ENCODE measurements around the gene HS3ST3A1. TPM values are rescaled to one million over a fixed set of nuclear protein-coding genes. Genes with fewer than 3 reads are reported as not detected.

The HS3ST3A1 gene
- total and polyA plus RNA-seq, 4 donors = 0.18 to 8.0 (median 5.6) TPM

DNA sequence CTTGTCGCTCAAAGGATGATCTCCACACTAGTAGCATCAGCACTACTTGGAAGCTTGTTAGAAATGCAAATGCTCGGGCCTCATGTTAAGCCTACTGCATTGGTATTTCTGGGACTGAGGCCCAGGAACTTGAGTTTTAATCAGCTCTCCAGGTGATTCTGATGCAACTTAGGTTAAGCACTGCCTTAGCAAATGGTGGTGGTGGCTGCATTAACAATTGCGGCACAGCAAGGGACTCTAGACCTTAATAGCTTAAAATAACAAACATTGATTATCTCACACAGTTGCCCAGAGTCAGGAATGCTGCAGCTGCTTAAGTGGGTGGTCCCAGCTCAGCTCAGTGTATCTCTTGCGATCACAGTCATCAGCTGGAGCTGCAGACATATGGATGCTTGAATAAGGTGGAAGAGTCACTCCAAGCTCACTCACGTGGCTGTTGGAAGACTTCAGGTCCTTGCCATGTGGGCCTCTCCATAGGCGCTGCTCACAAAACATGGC, 25.8 kb downstream of the HS3ST3A1 start:
- H3K27me3 ChIP-seq (ENCODE audit: control insufficient read depth in 3 of 3, insufficient read depth in 3 of 3, low read length in 2 of 3) = no peaks in the 10 kb centered on the region
- TF ChIP-seq, protein P1, sequence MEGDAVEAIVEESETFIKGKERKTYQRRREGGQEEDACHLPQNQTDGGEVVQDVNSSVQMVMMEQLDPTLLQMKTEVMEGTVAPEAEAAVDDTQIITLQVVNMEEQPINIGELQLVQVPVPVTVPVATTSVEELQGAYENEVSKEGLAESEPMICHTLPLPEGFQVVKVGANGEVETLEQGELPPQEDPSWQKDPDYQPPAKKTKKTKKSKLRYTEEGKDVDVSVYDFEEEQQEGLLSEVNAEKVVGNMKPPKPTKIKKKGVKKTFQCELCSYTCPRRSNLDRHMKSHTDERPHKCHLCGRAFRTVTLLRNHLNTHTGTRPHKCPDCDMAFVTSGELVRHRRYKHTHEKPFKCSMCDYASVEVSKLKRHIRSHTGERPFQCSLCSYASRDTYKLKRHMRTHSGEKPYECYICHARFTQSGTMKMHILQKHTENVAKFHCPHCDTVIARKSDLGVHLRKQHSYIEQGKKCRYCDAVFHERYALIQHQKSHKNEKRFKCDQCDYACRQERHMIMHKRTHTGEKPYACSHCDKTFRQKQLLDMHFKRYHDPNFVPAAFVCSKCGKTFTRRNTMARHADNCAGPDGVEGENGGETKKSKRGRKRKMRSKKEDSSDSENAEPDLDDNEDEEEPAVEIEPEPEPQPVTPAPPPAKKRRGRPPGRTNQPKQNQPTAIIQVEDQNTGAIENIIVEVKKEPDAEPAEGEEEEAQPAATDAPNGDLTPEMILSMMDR (IDR thresholded peaks at IDR 0.05; ENCODE audit: control extremely low read depth, extremely low read depth) = no peak
- no peaks in the 10 kb centered on the region for H3K9me3 ChIP-seq (ENCODE audit: control insufficient read depth in 4 of 4, insufficient read depth in 3 of 4, low read length in 3 of 4)
- no peak overlapping the region for H3K27ac ChIP-seq (ENCODE audit: low read depth in 1 of 2, low read length in 1 of 2)
- ATAC-seq (ENCODE audit: insufficient read depth, low FRiP score) (no peak), DNase-seq (peak in 2 of 3 donors; percentile 35 to 43)
- no peak overlapping the region for H3K9ac ChIP-seq (ENCODE audit: insufficient read depth in 1 of 2, low read length in 2 of 2)
- H3K4me3 ChIP-seq = no peak overlapping the region
- H3K4me1 ChIP-seq (ENCODE audit: control insufficient read depth in 5 of 5, insufficient read depth in 5 of 5, low read length in 5 of 5) = peaks cover 0 to 29% (median 0%) of the 10 kb centered on the region in 5 donors
- no peaks in the 10 kb centered on the region for H3K36me3 ChIP-seq (ENCODE audit: control insufficient read depth in 4 of 4, insufficient read depth in 4 of 4, low read length in 4 of 4)
- 69 to 84% methylated on average over 6 of the region's 6 CpGs for WGBS, 2 donors

- TF ChIP-seq, protein P1 (IDR thresholded peaks at IDR 0.05; ENCODE audit: control extremely low read depth, extremely low read depth) = no peak
- H3K9me3 ChIP-seq (ENCODE audit: control insufficient read depth in 4 of 4, insufficient read depth in 3 of 4, low read length in 3 of 4) = no peaks in the 10 kb centered on the region
- no peaks in the 10 kb centered on the region for H3K36me3 ChIP-seq (ENCODE audit: control insufficient read depth in 4 of 4, insufficient read depth in 4 of 4, low read length in 4 of 4)
- ATAC-seq (ENCODE audit: insufficient read depth, low FRiP score) = no peak
- peaks cover 0 to 29% (median 0%) of the 10 kb centered on the region in 5 donors for H3K4me1 ChIP-seq (ENCODE audit: control insufficient read depth in 5 of 5, insufficient read depth in 5 of 5, low read length in 5 of 5)
- H3K9ac ChIP-seq (ENCODE audit: insufficient read depth in 1 of 2, low read length in 2 of 2) = no peak overlapping the region
- no peaks in the 10 kb centered on the region for H3K27me3 ChIP-seq (ENCODE audit: control insufficient read depth in 3 of 3, insufficient read depth in 3 of 3, low read length in 2 of 3)
- 58 to 66% methylated on average over 2 of the region's 2 CpGs for WGBS, 2 donors
- no peak overlapping the region for H3K27ac ChIP-seq (ENCODE audit: low read depth in 1 of 2, low read length in 1 of 2)
- no peak for DNase-seq
- no peak overlapping the region for H3K4me3 ChIP-seq
Measured at GRCh38 chr17:13575466-13575865, 26.3 kb downstream of the HS3ST3A1 start.

DNA sequence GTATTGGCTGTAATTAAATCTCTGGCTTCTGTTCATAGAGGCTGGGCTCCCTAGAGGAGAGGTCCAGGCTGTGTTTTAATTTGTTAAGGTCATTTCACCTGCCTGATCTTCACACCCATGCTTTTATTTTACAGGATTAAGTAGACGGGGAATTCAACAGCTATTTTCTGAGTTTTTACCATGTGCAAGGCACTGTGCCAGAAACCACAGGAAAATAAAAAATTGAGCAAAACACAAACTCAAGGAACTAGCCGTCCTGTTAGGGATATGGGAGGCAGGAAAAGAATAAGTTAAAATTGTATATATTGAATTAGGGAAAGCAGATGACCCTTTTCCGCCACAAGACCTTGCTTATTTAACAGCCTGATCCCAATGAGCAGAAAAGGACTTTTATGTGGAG, 29.1 kb downstream of the HS3ST3A1 start:
- Histone ChIP-seq H3K4me1 (ENCODE audit: control insufficient read depth in 5 of 5, insufficient read depth in 5 of 5, low read length in 5 of 5) (peaks cover 0 to 29% (median 5%) of the 10 kb centered on the region in 5 donors), H3K36me3 (ENCODE audit: control insufficient read depth in 4 of 4, insufficient read depth in 4 of 4, low read length in 4 of 4) (peaks cover 0 to 2% (median under 1%) of the 10 kb centered on the region in 4 donors), H3K27ac (ENCODE audit: low read depth in 1 of 2, low read length in 1 of 2) (no peak overlapping the region), H3K9ac (ENCODE audit: insufficient read depth in 1 of 2, low read length in 2 of 2) (no peak overlapping the region), H3K27me3 (ENCODE audit: control insufficient read depth in 3 of 3, insufficient read depth in 3 of 3, low read length in 2 of 3) (no peaks in the 10 kb centered on the region), H3K4me3 (no peak overlapping the region), H3K9me3 (ENCODE audit: control insufficient read depth in 4 of 4, insufficient read depth in 3 of 4, low read length in 3 of 4) (peaks cover 0 to 2% (median 0%) of the 10 kb centered on the region in 4 donors)
- ATAC-seq (ENCODE audit: insufficient read depth, low FRiP score) (no peak), DNase-seq (peak in 1 of 3 donors; percentile 34)
- TF ChIP-seq, protein P1 (IDR thresholded peaks at IDR 0.05; ENCODE audit: control extremely low read depth, extremely low read depth) = no peak
- WGBS, 2 donors = 35 to 44% methylated on average over 3 of the region's 3 CpGs

All from lung (tissue), 12 donors.